Trophoblast cell (in vitro differentiated cells and primary cell): ENCODE measurements around the gene SYNE2.
A peak's percentile ranks its signal among the peaks of the same experiment; 100 is the strongest.

Experiments used
- DNase-seq, 2 donors: peaks; one replicate each; pipeline ENCODE4 v3.0.0-alpha.2; 2016
- H2AFZ ChIP-seq: 2 replicates; pipeline ENCODE4 v1.6.1; 2013; ENCODE audit warnings: low read length, moderate library complexity, mild to moderate bottlenecking; ENCODE audit not compliant: insufficient read depth, poor library complexity
- H2AK5ac ChIP-seq: 2 replicates; pipeline ENCODE4 v1.6.1; 2013; ENCODE audit warnings: mild to moderate bottlenecking, low read length
- H2BK120ac ChIP-seq: 2 replicates; pipeline ENCODE4 v1.6.1; 2013; ENCODE audit warnings: low read length, mild to moderate bottlenecking, moderate library complexity; ENCODE audit not compliant: insufficient read depth, poor library complexity
- H2BK12ac ChIP-seq: 2 replicates; pipeline ENCODE4 v1.6.1; 2013; ENCODE audit warnings: mild to moderate bottlenecking, low read length, moderate library complexity
- H2BK5ac ChIP-seq: 2 replicates; pipeline ENCODE4 v1.6.1; 2013; ENCODE audit warnings: low read length, low read depth, moderate library complexity, mild to moderate bottlenecking; ENCODE audit not compliant: poor library complexity
- H3K14ac ChIP-seq: 2 replicates; pipeline ENCODE4 v1.6.1; 2013; ENCODE audit warnings: mild to moderate bottlenecking, low read length
- H3K18ac ChIP-seq: 2 replicates; pipeline ENCODE4 v1.6.1; 2013; ENCODE audit warnings: mild to moderate bottlenecking, low read length
- H3K23ac ChIP-seq: 2 replicates; pipeline ENCODE4 v1.6.1; 2013; ENCODE audit warnings: low read length
- H3K27ac ChIP-seq: 2 replicates; pipeline ENCODE4 v1.5.1; 2013; ENCODE audit warnings: low read depth, mild to moderate bottlenecking, inconsistent platforms, low read length, moderate library complexity
- H3K27me3 ChIP-seq: 2 replicates; pipeline ENCODE4 v1.6.1; 2013; ENCODE audit warnings: inconsistent platforms, mild to moderate bottlenecking, low read length, moderate library complexity; ENCODE audit not compliant: insufficient read depth
- H3K36me3 ChIP-seq, 2 experiments: 1 replicate in 1 of 2; 2 replicates in 1 of 2; pipeline ENCODE4 v1.6.1; 2013; ENCODE audit warnings: low read length in 2 of 2, mild to moderate bottlenecking in 2 of 2, moderate library complexity in 1 of 2; ENCODE audit not compliant: insufficient read depth in 2 of 2, control insufficient read depth in 1 of 2
- H3K4ac ChIP-seq: 2 replicates; pipeline ENCODE4 v1.6.1; 2013; ENCODE audit warnings: low read depth, mild to moderate bottlenecking, low read length, moderate library complexity
- H3K4me1 ChIP-seq, 2 experiments: 1 replicate in 1 of 2; 2 replicates in 1 of 2; pipeline ENCODE4 v1.6.1; 2013; ENCODE audit warnings: low read length in 2 of 2, mild to moderate bottlenecking in 2 of 2, moderate library complexity in 1 of 2; ENCODE audit not compliant: insufficient read depth in 2 of 2, control insufficient read depth in 1 of 2
- H3K4me2 ChIP-seq: 2 replicates; pipeline ENCODE4 v1.6.1; 2013; ENCODE audit warnings: inconsistent platforms, mild to moderate bottlenecking, low read length, moderate library complexity
- H3K4me3 ChIP-seq: 2 replicates; pipeline ENCODE4 v1.5.1; 2013; ENCODE audit warnings: mild to moderate bottlenecking, low read depth, low read length, inconsistent platforms
- H3K79me1 ChIP-seq: one replicate; pipeline ENCODE4 v1.6.1; 2013; ENCODE audit warnings: low read length
- H3K79me2 ChIP-seq: 2 replicates; pipeline ENCODE4 v1.6.1; 2013; ENCODE audit warnings: low read length, mild to moderate bottlenecking; ENCODE audit not compliant: control insufficient read depth, insufficient read depth, poor library complexity
- H3K9ac ChIP-seq: 2 replicates; pipeline ENCODE4 v1.6.1; 2013; ENCODE audit warnings: mild to moderate bottlenecking, low read length
- H3K9me3 ChIP-seq: 2 replicates; pipeline ENCODE4 v1.6.1; 2013; ENCODE audit warnings: low read depth, mild to moderate bottlenecking, control low read depth, inconsistent platforms, low read length; ENCODE audit not compliant: insufficient read depth
- H4K12ac ChIP-seq: 2 replicates; pipeline ENCODE4 v1.6.1; 2013; ENCODE audit warnings: low read depth, mild to moderate bottlenecking, low read length, moderate library complexity
- H4K8ac ChIP-seq: 2 replicates; pipeline ENCODE4 v1.6.1; 2013; ENCODE audit warnings: low read depth, mild to moderate bottlenecking, low read length, moderate library complexity
- H4K91ac ChIP-seq: one replicate; pipeline ENCODE4 v1.6.1; 2013; ENCODE audit warnings: low read depth, mild to moderate bottlenecking, low read length, moderate library complexity
- WGBS: extraction: QIAGEN DNeasy Blood & Tissue Kit; methylation state at CpG from one replicate; pipeline ENCODE4 v1.1.7; 2013; ENCODE audit warnings: missing lambda C conversion rate; ENCODE audit not compliant: insufficient read length, insufficient coverage; ENCODE audit errors: extremely low coverage; 5-methylcytosine and 5-hydroxymethylcytosine counted together

SYNE2 gene

DNA sequence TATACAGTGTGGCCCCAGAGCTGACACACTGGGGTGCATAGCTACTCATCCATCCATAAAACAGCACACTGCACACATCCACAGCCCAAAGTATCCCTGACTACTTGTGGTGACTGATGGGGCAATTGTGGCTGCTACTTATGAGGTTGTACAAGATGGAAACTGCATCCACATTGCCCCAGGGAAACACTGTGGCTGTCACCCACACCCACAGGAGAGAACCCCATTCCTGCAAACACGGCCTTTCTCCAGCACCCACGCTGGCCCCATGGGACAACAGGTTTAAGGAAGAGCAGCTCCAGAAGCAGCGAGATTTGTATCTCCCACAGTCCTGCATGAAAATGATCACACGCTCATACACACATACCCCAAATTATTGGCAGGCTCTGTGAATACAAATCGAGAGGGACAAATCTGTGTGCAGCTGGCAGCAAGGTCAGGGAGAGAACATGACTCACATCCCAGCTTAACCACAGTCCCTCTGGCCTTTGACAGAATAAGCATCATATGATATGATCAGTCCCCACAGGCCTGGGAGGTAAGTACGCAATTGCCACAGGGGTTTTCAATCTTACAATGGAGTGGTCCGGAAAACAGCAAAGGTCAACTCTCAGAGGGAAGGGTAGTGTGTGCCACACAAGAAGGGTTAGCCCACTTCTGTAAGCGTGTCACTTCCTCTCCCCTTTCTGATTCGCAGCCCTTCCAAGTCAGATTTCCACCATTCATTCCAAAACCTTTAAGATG, 379.5 kb downstream of the SYNE2 start:
- no peak overlapping the region for H4K91ac ChIP-seq
- H3K9ac ChIP-seq = no peak overlapping the region
- no peak overlapping the region for H4K12ac ChIP-seq
- H2BK12ac ChIP-seq = no peak overlapping the region
- H4K8ac ChIP-seq = no peak overlapping the region
- peaks cover 5 to 6% of the 10 kb centered on the region in 2 experiments for H3K36me3 ChIP-seq
- no peaks in the 10 kb centered on the region for H3K79me1 ChIP-seq
- no peak overlapping the region for H2BK120ac ChIP-seq
- H3K27me3 ChIP-seq = no peaks in the 10 kb centered on the region
- H3K27ac ChIP-seq = no peak overlapping the region
- H3K4me3 ChIP-seq = no peak overlapping the region
- DNase-seq = no peak
- H3K18ac ChIP-seq = no peak overlapping the region
- no peak overlapping the region for H3K4ac ChIP-seq
- no peak overlapping the region for H3K4me2 ChIP-seq
- no peak overlapping the region for H2BK5ac ChIP-seq
- no peaks in the 10 kb centered on the region for H3K79me2 ChIP-seq
- H3K9me3 ChIP-seq = peaks cover 3% of the 10 kb centered on the region
- H3K23ac ChIP-seq = no peak overlapping the region
- no peak overlapping the region for H3K14ac ChIP-seq
- peaks cover 3% of the 10 kb centered on the region in 2 experiments for H3K4me1 ChIP-seq
- no peak overlapping the region for H2AFZ ChIP-seq
- no CpG with 5 or more reads among the region's 9 CpGs for WGBS
- no peak overlapping the region for H2AK5ac ChIP-seq

DNA sequence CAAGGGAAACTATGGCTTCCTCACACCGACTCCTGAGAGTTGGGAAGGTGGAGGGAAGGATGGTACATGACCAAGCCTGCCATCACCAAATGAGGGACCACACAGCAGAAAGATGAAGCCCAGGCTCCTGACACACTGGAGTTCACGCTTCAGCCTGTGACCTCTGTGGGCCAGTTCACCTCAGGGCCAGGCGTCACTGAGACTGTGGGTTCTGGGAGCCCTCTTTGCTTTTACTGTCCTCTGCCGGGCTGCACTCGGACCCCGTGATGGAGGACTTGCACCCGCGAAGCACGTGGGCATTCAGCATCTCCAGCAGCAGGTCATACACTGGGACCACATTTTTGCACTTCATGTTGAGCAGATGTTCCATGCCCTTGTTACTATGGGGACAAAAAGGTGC, 380.1 kb downstream of the SYNE2 start:
- H2AK5ac ChIP-seq = no peak overlapping the region
- no peak overlapping the region for H3K4me3 ChIP-seq
- no peaks in the 10 kb centered on the region for H3K27me3 ChIP-seq
- H3K36me3 ChIP-seq = peaks cover 5 to 6% of the 10 kb centered on the region in 2 experiments
- no peak overlapping the region for H3K14ac ChIP-seq
- peaks cover 3% of the 10 kb centered on the region for H3K9me3 ChIP-seq
- H3K9ac ChIP-seq = no peak overlapping the region
- H2AFZ ChIP-seq = no peak overlapping the region
- no peak overlapping the region for H3K27ac ChIP-seq
- no peak overlapping the region for H4K91ac ChIP-seq
- no peak overlapping the region for H2BK120ac ChIP-seq
- no peak overlapping the region for H2BK12ac ChIP-seq
- DNase-seq = no peak
- no peaks in the 10 kb centered on the region for H3K79me1 ChIP-seq
- H3K23ac ChIP-seq = no peak overlapping the region
- no peak overlapping the region for H3K4ac ChIP-seq
- H3K18ac ChIP-seq = no peak overlapping the region
- H2BK5ac ChIP-seq = no peak overlapping the region
- H4K12ac ChIP-seq = no peak overlapping the region
- H3K4me1 ChIP-seq = peaks cover 3% of the 10 kb centered on the region in 2 experiments
- H4K8ac ChIP-seq = no peak overlapping the region
- H3K79me2 ChIP-seq = no peaks in the 10 kb centered on the region
- no peak overlapping the region for H3K4me2 ChIP-seq
- WGBS = no CpG with 5 or more reads among the region's 9 CpGs

DNA sequence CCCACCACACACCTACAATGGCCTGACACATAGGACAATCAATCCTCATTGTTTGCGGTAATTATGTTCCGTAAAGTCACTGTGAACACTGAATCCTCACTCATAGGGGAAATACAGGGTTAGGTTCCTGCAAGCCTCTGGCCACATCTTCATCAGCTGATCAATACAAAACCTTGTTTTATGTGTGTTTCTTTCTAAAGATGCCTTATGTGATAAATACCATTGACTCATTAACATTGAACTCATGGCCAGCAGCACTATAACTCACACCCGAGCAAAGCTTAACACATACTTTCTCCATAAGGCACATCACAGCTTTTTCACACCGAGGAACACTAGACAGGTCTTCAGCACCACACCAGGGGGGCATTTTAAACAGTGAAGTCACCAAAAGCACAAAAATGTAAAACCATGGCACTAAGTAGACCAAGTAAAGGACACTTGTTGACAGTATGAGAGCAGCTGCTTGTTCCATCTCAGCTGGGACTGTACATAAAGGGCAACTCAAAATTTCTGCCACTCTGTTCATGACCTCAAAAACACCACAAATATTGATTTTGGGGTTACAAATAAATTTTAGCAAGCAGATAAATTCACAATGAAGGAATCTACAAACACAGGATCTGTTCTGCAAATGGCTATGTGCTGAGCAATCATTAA, 380.9 kb downstream of the SYNE2 start:
- no peaks in the 10 kb centered on the region for H3K79me2 ChIP-seq

GRCh38 chr14:64234877-64235651, 382.3 kb downstream of the SYNE2 start:
- Histone ChIP-seq H3K9ac (no peak overlapping the region), H3K4ac (no peak overlapping the region), H3K18ac (no peak overlapping the region), H2AK5ac (no peak overlapping the region), H3K79me1 (no peaks in the 10 kb centered on the region), H3K36me3 (peaks cover 4 to 5% of the 10 kb centered on the region in 2 experiments), H2BK120ac (no peak overlapping the region), H4K8ac (no peak overlapping the region), H3K79me2 (no peaks in the 10 kb centered on the region), H3K14ac (no peak overlapping the region), H3K27me3 (no peaks in the 10 kb centered on the region), H4K91ac (no peak overlapping the region), H4K12ac (no peak overlapping the region), H3K4me2 (no peak overlapping the region), H2BK5ac (no peak overlapping the region), H2BK12ac (no peak overlapping the region), H3K9me3 (peaks cover 3% of the 10 kb centered on the region), H2AFZ (no peak overlapping the region), H3K27ac (no peak overlapping the region), H3K23ac (no peak overlapping the region), H3K4me1 (peaks cover 3% of the 10 kb centered on the region in 2 experiments), H3K4me3 (no peak overlapping the region)
- peak; percentile 9 to 36 for DNase-seq
- no CpG with 5 or more reads among the region's 24 CpGs for WGBS

More for the DNA sequence above, 380.9 kb downstream of the SYNE2 start:
- no peak overlapping the region for H2BK120ac ChIP-seq
- H3K79me1 ChIP-seq = no peaks in the 10 kb centered on the region
- H3K4me1 ChIP-seq = peaks cover 3% of the 10 kb centered on the region in 2 experiments
- no peak overlapping the region for H4K8ac ChIP-seq
- H3K18ac ChIP-seq = no peak overlapping the region
- H4K12ac ChIP-seq = no peak overlapping the region
- H3K36me3 ChIP-seq = peaks cover 5 to 6% of the 10 kb centered on the region in 2 experiments
- no peak overlapping the region for H3K4me2 ChIP-seq
- no peak overlapping the region for H3K27ac ChIP-seq
- no peak overlapping the region for H2AFZ ChIP-seq
- no peak overlapping the region for H4K91ac ChIP-seq
- H3K23ac ChIP-seq = no peak overlapping the region
- no peak overlapping the region for H2BK5ac ChIP-seq
- no peak overlapping the region for H2AK5ac ChIP-seq
- no peak overlapping the region for H2BK12ac ChIP-seq
- no peak overlapping the region for H3K14ac ChIP-seq
- peaks cover 3% of the 10 kb centered on the region for H3K9me3 ChIP-seq
- no peak overlapping the region for H3K9ac ChIP-seq
- no CpG with 5 or more reads among the region's 4 CpGs for WGBS
- no peak overlapping the region for H3K4ac ChIP-seq
- no peaks in the 10 kb centered on the region for H3K27me3 ChIP-seq
- no peak for DNase-seq
- no peak overlapping the region for H3K4me3 ChIP-seq
